Occipital lobe (tissue), 2 donors: ENCODE results near the gene NFIC. TPM values are rescaled to one million over a fixed set of nuclear protein-coding genes. Genes with fewer than 3 reads are reported as not detected.
"Not testable (repeated sequence)": the region's sequence is repeated elsewhere in the genome, so short reads cannot be mapped to it uniquely, and the experiment has no call there.

Source experiments
- DNase-seq: peaks from one replicate; lab custom pipeline; 2025; lab: John Stamatoyannopoulos, UW
- total RNA-seq: library from RNA; depleted of rRNA; stranded (reverse); fragments of >200 nt; gene quantifications from one replicate; pipeline ENCODE4 v1.2.3, GENCODE V29; 2014

NFIC gene
- total RNA-seq, 1 donor from 2014 or later: 6.6 TPM

- DNase-seq: no peak
Observed at GRCh38 chr19:3372413-3372812, 6.0 kb downstream of the NFIC start.

- DNase-seq: no peak
Observed at GRCh38 chr19:3373971-3374368, 7.6 kb downstream of the NFIC start.

- DNase-seq: no peak
Observed at GRCh38 chr19:3374369-3375112, 8.2 kb downstream of the NFIC start.

- DNase-seq: peak; percentile 87
Observed at GRCh38 chr19:3375221-3376090, 9.1 kb downstream of the NFIC start.

GRCh38 chr19:3376091-3376455 is 9.7 kb downstream of the NFIC start:
- DNase-seq: not testable (repeated sequence)

- DNase-seq: no peak
Observed at GRCh38 chr19:3378352-3379150, 12.2 kb downstream of the NFIC start.

- DNase-seq: no peak
Observed at GRCh38 chr19:3380829-3381228, 14.4 kb downstream of the NFIC start.

- DNase-seq: no peak
Observed at GRCh38 chr19:3381701-3382372, 15.5 kb downstream of the NFIC start.

GRCh38 chr19:3382460-3383100 is 16.2 kb downstream of the NFIC start:
- no peak for DNase-seq

GRCh38 chr19:3383121-3383722 is 16.8 kb downstream of the NFIC start:
- no peak for DNase-seq

GRCh38 chr19:3386447-3387234 is 20.3 kb downstream of the NFIC start:
- DNase-seq: no peak

GRCh38 chr19:3387645-3388589 is 21.5 kb downstream of the NFIC start:
- DNase-seq: peak; percentile 89

- no peak for DNase-seq
Observed at GRCh38 chr19:3389446-3389778, 23.0 kb downstream of the NFIC start.

- no peak for DNase-seq
Observed at GRCh38 chr19:3389876-3390371, 23.5 kb downstream of the NFIC start.

- DNase-seq: not testable (repeated sequence)
Observed at GRCh38 chr19:3391911-3392310, 25.5 kb downstream of the NFIC start.

GRCh38 chr19:3392480-3392879 is 26.1 kb downstream of the NFIC start:
- DNase-seq: no peak

- DNase-seq: no peak
Observed at GRCh38 chr19:3396881-3397265, 30.5 kb downstream of the NFIC start.

- no peak for DNase-seq
Observed at GRCh38 chr19:3397266-3398022, 31.1 kb downstream of the NFIC start.
